GM19351 (cell line): ENCODE results near the gene BAZ2B.

Experiments used
- ATAC-seq: cut with Tn5 transposase; IDR thresholded peaks from one replicate; pipeline ENCODE4 v1.9.1; 2021; ENCODE audit warnings: mild to moderate bottlenecking, moderate library complexity; ENCODE audit not compliant: unreplicated experiment

BAZ2B gene

GRCh38 chr2:159573846-159574606, 42.3 kb downstream of the BAZ2B start:
- no peak for ATAC-seq

GRCh38 chr2:159573294-159573693, 43.1 kb downstream of the BAZ2B start:
- no peak for ATAC-seq

GRCh38 chr2:159572459-159572858, 43.9 kb downstream of the BAZ2B start:
- no peak for ATAC-seq

- no peak for ATAC-seq
Observed at GRCh38 chr2:159571540-159572260, 44.6 kb downstream of the BAZ2B start.

- no peak for ATAC-seq
Observed at GRCh38 chr2:159564081-159564480, 52.3 kb downstream of the BAZ2B start.

GRCh38 chr2:159562248-159562647, 54.1 kb downstream of the BAZ2B start:
- ATAC-seq, result no peak

- ATAC-seq, result no peak
Observed at GRCh38 chr2:159561786-159562185, 54.6 kb downstream of the BAZ2B start.

GRCh38 chr2:159561242-159561641, 55.1 kb downstream of the BAZ2B start:
- ATAC-seq, result no peak

- ATAC-seq, result no peak
Observed at GRCh38 chr2:159559034-159559433, 57.3 kb downstream of the BAZ2B start.

- ATAC-seq, result no peak
Observed at GRCh38 chr2:159558479-159558878, 57.9 kb downstream of the BAZ2B start.

GRCh38 chr2:159557437-159558034, 58.8 kb downstream of the BAZ2B start:
- no peak for ATAC-seq

- ATAC-seq, result no peak
Observed at GRCh38 chr2:159555651-159556392, 60.5 kb downstream of the BAZ2B start.

- ATAC-seq, result no peak
Observed at GRCh38 chr2:159553727-159554126, 62.6 kb downstream of the BAZ2B start.

- no peak for ATAC-seq
Observed at GRCh38 chr2:159551806-159552205, 64.5 kb downstream of the BAZ2B start.

- no peak for ATAC-seq
Observed at GRCh38 chr2:159550231-159550630, 66.1 kb downstream of the BAZ2B start.

GRCh38 chr2:159549234-159549633, 67.1 kb downstream of the BAZ2B start:
- peak; percentile 65 for ATAC-seq

- ATAC-seq, result no peak
Observed at GRCh38 chr2:159546716-159547430, 69.5 kb downstream of the BAZ2B start.

- ATAC-seq, result no peak
Observed at GRCh38 chr2:159546039-159546438, 70.3 kb downstream of the BAZ2B start.

GRCh38 chr2:159545085-159545484, 71.3 kb downstream of the BAZ2B start:
- ATAC-seq, result no peak

- ATAC-seq, result no peak
Observed at GRCh38 chr2:159542101-159542500, 74.2 kb downstream of the BAZ2B start.

GRCh38 chr2:159539701-159540100, 76.6 kb downstream of the BAZ2B start:
- no peak for ATAC-seq
